IPS DF 6.9 (cell line): Measurements from ENCODE around the gene CHCHD6.

Experiments used
- DNase-seq: peaks from one replicate; pipeline ENCODE4 v3.0.0-alpha.2; 2013; ENCODE audit warnings: low read depth, low spot score
- H3K27ac ChIP-seq: one replicate; pipeline ENCODE4 v1.5.1; 2013; ENCODE audit warnings: low read length, control low read depth
- H3K27me3 ChIP-seq: 2 replicates; pipeline ENCODE4 v1.6.1; 2013; ENCODE audit warnings: mild to moderate bottlenecking, low read length; ENCODE audit not compliant: control insufficient read depth, insufficient read depth
- H3K36me3 ChIP-seq: 2 replicates; pipeline ENCODE4 v1.6.1; 2013; ENCODE audit warnings: low read length; ENCODE audit not compliant: control insufficient read depth, insufficient read depth
- H3K4me1 ChIP-seq: 2 replicates; pipeline ENCODE4 v1.6.1; 2013; ENCODE audit warnings: low read length; ENCODE audit not compliant: control insufficient read depth, insufficient read depth
- H3K4me3 ChIP-seq: 2 replicates; pipeline ENCODE4 v1.5.1; 2013; ENCODE audit warnings: mild to moderate bottlenecking, low read length
- H3K9me3 ChIP-seq: 2 replicates; pipeline ENCODE4 v1.6.1; 2013; ENCODE audit warnings: low read length, inconsistent platforms; ENCODE audit not compliant: control insufficient read depth, insufficient read depth
- WGBS: extraction: QIAGEN DNeasy Blood & Tissue Kit; methylation state at CpG from one replicate; pipeline ENCODE4 v1.1.7; 2013; ENCODE audit warnings: mixed read lengths, missing lambda C conversion rate; ENCODE audit not compliant: insufficient read length, insufficient coverage; 5-methylcytosine and 5-hydroxymethylcytosine counted together

Gene CHCHD6

GRCh38 chr3:126663257-126663656 lies 40.8 kb upstream of the CHCHD6 start:
- WGBS = no CpG with 5 or more reads among the region's 4 CpGs
- DNase-seq = no peak

GRCh38 chr3:126663750-126664149 lies 40.3 kb upstream of the CHCHD6 start:
- H3K27me3 ChIP-seq = no peaks in the 10 kb centered on the region
- no peak for DNase-seq
- H3K36me3 ChIP-seq = no peaks in the 10 kb centered on the region
- H3K4me1 ChIP-seq = no peaks in the 10 kb centered on the region
- no peaks in the 10 kb centered on the region for H3K9me3 ChIP-seq
- H3K4me3 ChIP-seq = no peak overlapping the region
- no peak overlapping the region for H3K27ac ChIP-seq
- no CpG with 5 or more reads among the region's 8 CpGs for WGBS

More at GRCh38 chr3:126663257-126663656, 40.8 kb upstream of the CHCHD6 start:
- H3K27me3 ChIP-seq = no peaks in the 10 kb centered on the region
- H3K27ac ChIP-seq = no peak overlapping the region
- no peak overlapping the region for H3K4me3 ChIP-seq
- no peaks in the 10 kb centered on the region for H3K9me3 ChIP-seq
- H3K4me1 ChIP-seq = no peaks in the 10 kb centered on the region
- H3K36me3 ChIP-seq = no peaks in the 10 kb centered on the region

- no peak for DNase-seq
- Histone ChIP-seq H3K36me3 (no peaks in the 10 kb centered on the region), H3K27ac (no peak overlapping the region), H3K4me3 (no peak overlapping the region), H3K4me1 (no peaks in the 10 kb centered on the region), H3K9me3 (no peaks in the 10 kb centered on the region), H3K27me3 (no peaks in the 10 kb centered on the region)
- no CpG with 5 or more reads among the region's 5 CpGs for WGBS
These were observed 39.3 kb upstream of the CHCHD6 start for GRCh38 chr3:126664591-126665214.

GRCh38 chr3:126665221-126665936 lies 38.7 kb upstream of the CHCHD6 start:
- H3K9me3 ChIP-seq = no peaks in the 10 kb centered on the region
- no CpG with 5 or more reads among the region's 6 CpGs for WGBS
- no peaks in the 10 kb centered on the region for H3K27me3 ChIP-seq
- DNase-seq = no peak
- H3K4me3 ChIP-seq = no peak overlapping the region
- no peaks in the 10 kb centered on the region for H3K36me3 ChIP-seq
- no peaks in the 10 kb centered on the region for H3K4me1 ChIP-seq
- no peak overlapping the region for H3K27ac ChIP-seq

- no peaks in the 10 kb centered on the region for H3K9me3 ChIP-seq
- H3K4me3 ChIP-seq = no peak overlapping the region
- H3K4me1 ChIP-seq = no peaks in the 10 kb centered on the region
- no peak overlapping the region for H3K27ac ChIP-seq
- WGBS = no CpG with 5 or more reads among the region's 15 CpGs
- no peaks in the 10 kb centered on the region for H3K36me3 ChIP-seq
- no peak for DNase-seq
- H3K27me3 ChIP-seq = no peaks in the 10 kb centered on the region
These were observed 37.9 kb upstream of the CHCHD6 start for GRCh38 chr3:126665959-126666657.

GRCh38 chr3:126666658-126667528 lies 37.1 kb upstream of the CHCHD6 start:
- H3K4me1 ChIP-seq = no peaks in the 10 kb centered on the region
- H3K9me3 ChIP-seq = no peaks in the 10 kb centered on the region
- no CpG with 5 or more reads among the region's 15 CpGs for WGBS
- H3K4me3 ChIP-seq = no peak overlapping the region
- H3K27ac ChIP-seq = no peak overlapping the region
- no peaks in the 10 kb centered on the region for H3K27me3 ChIP-seq
- no peaks in the 10 kb centered on the region for H3K36me3 ChIP-seq
- no peak for DNase-seq

- DNase-seq = no peak
- WGBS = no CpG with 5 or more reads among the region's 15 CpGs
- Histone ChIP-seq H3K36me3 (no peaks in the 10 kb centered on the region), H3K27me3 (no peaks in the 10 kb centered on the region), H3K4me3 (no peak overlapping the region), H3K9me3 (no peaks in the 10 kb centered on the region), H3K4me1 (no peaks in the 10 kb centered on the region), H3K27ac (no peak overlapping the region)
These were observed 36.2 kb upstream of the CHCHD6 start for GRCh38 chr3:126667631-126668449.

GRCh38 chr3:126668450-126669401 lies 35.3 kb upstream of the CHCHD6 start:
- Histone ChIP-seq H3K36me3 (no peaks in the 10 kb centered on the region), H3K9me3 (no peaks in the 10 kb centered on the region), H3K4me3 (no peak overlapping the region), H3K27me3 (no peaks in the 10 kb centered on the region), H3K27ac (no peak overlapping the region), H3K4me1 (no peaks in the 10 kb centered on the region)
- no CpG with 5 or more reads among the region's 13 CpGs for WGBS
- no peak for DNase-seq

- H3K9me3 ChIP-seq = no peaks in the 10 kb centered on the region
- H3K27ac ChIP-seq = no peak overlapping the region
- H3K27me3 ChIP-seq = no peaks in the 10 kb centered on the region
- H3K4me1 ChIP-seq = no peaks in the 10 kb centered on the region
- DNase-seq = no peak
- no peaks in the 10 kb centered on the region for H3K36me3 ChIP-seq
- no CpG with 5 or more reads among the region's 1 CpG for WGBS
- H3K4me3 ChIP-seq = no peak overlapping the region
These were observed 32.5 kb upstream of the CHCHD6 start for GRCh38 chr3:126671521-126671920.
